ENCODE data around the gene IL33.

IL33 gene

DNA sequence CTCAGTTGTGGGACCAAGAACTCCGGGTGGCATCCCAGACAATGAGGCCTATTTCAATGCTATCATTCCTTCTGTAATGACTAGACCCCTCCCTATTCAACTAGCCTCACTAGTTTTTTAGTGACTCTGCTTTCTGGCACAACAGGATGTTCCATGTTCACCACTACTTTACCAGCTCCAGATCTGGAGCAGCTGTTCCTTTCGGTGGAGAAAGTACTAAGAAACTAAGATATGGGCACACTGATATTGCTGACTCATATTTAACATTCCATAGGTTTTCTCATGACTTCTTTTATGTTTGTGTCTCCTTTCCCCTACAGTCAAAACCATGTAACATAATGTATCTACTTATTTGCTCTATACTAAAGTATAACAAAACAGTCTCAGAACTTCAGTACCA, 24.1 kb downstream of the IL33 start:
- ATAC-seq (ENCODE audit: low read depth), result no peak
- Histone ChIP-seq H3K4me3 (ENCODE audit: severe bottlenecking) (no peak overlapping the region), H3K4me1 (ENCODE audit: insufficient read depth, poor library complexity, severe bottlenecking) (peaks cover 12% of the 10 kb centered on the region), H3K27ac (ENCODE audit: poor library complexity, severe bottlenecking) (no peak overlapping the region), H3K36me3 (ENCODE audit: low read depth) (no peaks in the 10 kb centered on the region), H3K27me3 (ENCODE audit: insufficient read depth, poor library complexity, severe bottlenecking) (no peaks in the 10 kb centered on the region), H3K9me3 (ENCODE audit: severe bottlenecking) (no peaks in the 10 kb centered on the region)
- DNase-seq (ENCODE audit: low spot score), result no peak
- TF ChIP-seq, protein P1, sequence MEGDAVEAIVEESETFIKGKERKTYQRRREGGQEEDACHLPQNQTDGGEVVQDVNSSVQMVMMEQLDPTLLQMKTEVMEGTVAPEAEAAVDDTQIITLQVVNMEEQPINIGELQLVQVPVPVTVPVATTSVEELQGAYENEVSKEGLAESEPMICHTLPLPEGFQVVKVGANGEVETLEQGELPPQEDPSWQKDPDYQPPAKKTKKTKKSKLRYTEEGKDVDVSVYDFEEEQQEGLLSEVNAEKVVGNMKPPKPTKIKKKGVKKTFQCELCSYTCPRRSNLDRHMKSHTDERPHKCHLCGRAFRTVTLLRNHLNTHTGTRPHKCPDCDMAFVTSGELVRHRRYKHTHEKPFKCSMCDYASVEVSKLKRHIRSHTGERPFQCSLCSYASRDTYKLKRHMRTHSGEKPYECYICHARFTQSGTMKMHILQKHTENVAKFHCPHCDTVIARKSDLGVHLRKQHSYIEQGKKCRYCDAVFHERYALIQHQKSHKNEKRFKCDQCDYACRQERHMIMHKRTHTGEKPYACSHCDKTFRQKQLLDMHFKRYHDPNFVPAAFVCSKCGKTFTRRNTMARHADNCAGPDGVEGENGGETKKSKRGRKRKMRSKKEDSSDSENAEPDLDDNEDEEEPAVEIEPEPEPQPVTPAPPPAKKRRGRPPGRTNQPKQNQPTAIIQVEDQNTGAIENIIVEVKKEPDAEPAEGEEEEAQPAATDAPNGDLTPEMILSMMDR (IDR thresholded peaks at IDR 0.05; ENCODE audit: poor library complexity, severe bottlenecking), result no peak

- Histone ChIP-seq H3K36me3 (ENCODE audit: low read depth) (no peaks in the 10 kb centered on the region), H3K27ac (ENCODE audit: poor library complexity, severe bottlenecking) (peak overlapping the region; percentile 17), H3K27me3 (ENCODE audit: insufficient read depth, poor library complexity, severe bottlenecking) (no peaks in the 10 kb centered on the region), H3K4me3 (ENCODE audit: severe bottlenecking) (no peak overlapping the region), H3K9me3 (ENCODE audit: severe bottlenecking) (no peaks in the 10 kb centered on the region), H3K4me1 (ENCODE audit: insufficient read depth, poor library complexity, severe bottlenecking) (peaks cover 15% of the 10 kb centered on the region)
- DNase-seq (ENCODE audit: low spot score) (no peak), ATAC-seq (ENCODE audit: low read depth) (peak; percentile 67)
- TF ChIP-seq, protein P1 (IDR thresholded peaks at IDR 0.05; ENCODE audit: poor library complexity, severe bottlenecking), result no peak
These were observed 28.1 kb downstream of the IL33 start for GRCh38 chr9:6243746-6244145.

GRCh38 chr9:6247266-6247665, 31.7 kb downstream of the IL33 start:
- TF ChIP-seq, protein P1 (IDR thresholded peaks at IDR 0.05; ENCODE audit: poor library complexity, severe bottlenecking), result no peak
- no peak overlapping the region for H3K27ac ChIP-seq (ENCODE audit: poor library complexity, severe bottlenecking)
- H3K4me1 ChIP-seq (ENCODE audit: insufficient read depth, poor library complexity, severe bottlenecking), result peaks cover 9% of the 10 kb centered on the region
- peak; percentile 73 for ATAC-seq (ENCODE audit: low read depth)
- no peaks in the 10 kb centered on the region for H3K36me3 ChIP-seq (ENCODE audit: low read depth)
- H3K4me3 ChIP-seq (ENCODE audit: severe bottlenecking), result no peak overlapping the region
- no peaks in the 10 kb centered on the region for H3K27me3 ChIP-seq (ENCODE audit: insufficient read depth, poor library complexity, severe bottlenecking)
- no peak for DNase-seq (ENCODE audit: low spot score)
- no peaks in the 10 kb centered on the region for H3K9me3 ChIP-seq (ENCODE audit: severe bottlenecking)

- ATAC-seq (ENCODE audit: low read depth) (no peak), DNase-seq (ENCODE audit: low spot score) (no peak)
- TF ChIP-seq, protein P1 (IDR thresholded peaks at IDR 0.05; ENCODE audit: poor library complexity, severe bottlenecking), result no peak
- Histone ChIP-seq H3K4me3 (ENCODE audit: severe bottlenecking) (no peak overlapping the region), H3K4me1 (ENCODE audit: insufficient read depth, poor library complexity, severe bottlenecking) (peaks cover 11% of the 10 kb centered on the region), H3K27me3 (ENCODE audit: insufficient read depth, poor library complexity, severe bottlenecking) (no peaks in the 10 kb centered on the region), H3K27ac (ENCODE audit: poor library complexity, severe bottlenecking) (no peak overlapping the region), H3K9me3 (ENCODE audit: severe bottlenecking) (no peaks in the 10 kb centered on the region), H3K36me3 (ENCODE audit: low read depth) (no peaks in the 10 kb centered on the region)
These were observed 53.3 kb downstream of the IL33 start for GRCh38 chr9:6268826-6269397.

GRCh38 chr9:6270896-6271295, 55.3 kb downstream of the IL33 start:
- H3K36me3 ChIP-seq (ENCODE audit: low read depth), result no peaks in the 10 kb centered on the region
- peaks cover 11% of the 10 kb centered on the region for H3K4me1 ChIP-seq (ENCODE audit: insufficient read depth, poor library complexity, severe bottlenecking)
- no peaks in the 10 kb centered on the region for H3K9me3 ChIP-seq (ENCODE audit: severe bottlenecking)
- no peaks in the 10 kb centered on the region for H3K27me3 ChIP-seq (ENCODE audit: insufficient read depth, poor library complexity, severe bottlenecking)
- no peak overlapping the region for H3K4me3 ChIP-seq (ENCODE audit: severe bottlenecking)
- TF ChIP-seq, protein P1 (IDR thresholded peaks at IDR 0.05; ENCODE audit: poor library complexity, severe bottlenecking), result no peak
- DNase-seq (ENCODE audit: low spot score) (no peak), ATAC-seq (ENCODE audit: low read depth) (no peak)
- H3K27ac ChIP-seq (ENCODE audit: poor library complexity, severe bottlenecking), result no peak overlapping the region

All from RWPE2 (cell line).